ENCODE results near the gene B2M.

GRCh38 chr15:44692659-44693058 lies 18.7 kb upstream of the B2M start:
- TF ChIP-seq POLR2A (IDR thresholded peaks at IDR 0.05; ENCODE audit: low read depth, low read length) (no peak), POLR2AphosphoS5 (IDR thresholded peaks at IDR 0.05; ENCODE audit: low read depth, low read length) (no peak), TAF1 (IDR thresholded peaks at IDR 0.05; ENCODE audit: borderline replicate concordance, low read depth, low read length) (no peak)

Measured in GM12892 (cell line).